SH-SY5Y (cell line): ENCODE data around the gene PIP4K2A.

Source experiments
- GATA2 ChIP-seq: IDR thresholded peaks from 2 replicates; pipeline ENCODE4 v1.6.1; 2011; ENCODE audit warnings: mild to moderate bottlenecking, low read depth, low read length
- GATA3 ChIP-seq: IDR thresholded peaks from 2 replicates; pipeline ENCODE4 v1.6.1; 2011; ENCODE audit warnings: low read depth, mild to moderate bottlenecking, low read length, moderate library complexity

GRCh38 chr10:22712211-22712955 lies 2.0 kb downstream of the PIP4K2A start:
- no peak for TF ChIP-seq GATA2
- TF ChIP-seq GATA3 = no peak
